ENCODE data around the gene PTPRN2.
A peak's percentile ranks its signal among the peaks of the same experiment; 100 is the strongest.

PTPRN2 gene

DNA sequence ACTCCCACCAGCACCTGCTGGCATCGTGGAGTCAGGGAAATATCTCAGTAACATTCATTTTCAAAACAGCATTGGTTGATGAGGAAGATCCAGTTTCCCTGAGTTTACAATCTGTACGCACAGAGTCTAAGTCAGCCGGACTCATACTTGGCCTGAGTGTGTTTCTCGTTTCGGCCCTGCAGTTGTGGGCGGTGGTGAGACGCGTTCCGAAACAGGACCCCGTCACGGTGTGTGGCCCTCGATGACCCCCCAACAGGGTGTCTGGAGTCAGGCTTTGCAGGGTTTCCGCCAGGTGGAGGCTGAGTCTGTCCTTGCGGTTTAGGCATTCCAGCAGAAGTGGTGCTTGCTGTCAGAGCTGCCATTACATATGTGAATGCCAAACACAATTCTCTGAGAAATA is 933.3 kb downstream of the PTPRN2 start:
- Mint-ChIP-seq H3K36me3 (ENCODE audit: low read depth) (no peaks in the 10 kb centered on the region), H3K9me3 (no peaks in the 10 kb centered on the region), H3K27ac (no peak overlapping the region), H3K4me3 (no peak overlapping the region), H3K27me3 (ENCODE audit: low read depth, poor library complexity) (peaks cover 3% of the 10 kb centered on the region), H3K4me1 (peaks cover 25% of the 10 kb centered on the region)
- TF ChIP-seq, protein P1, sequence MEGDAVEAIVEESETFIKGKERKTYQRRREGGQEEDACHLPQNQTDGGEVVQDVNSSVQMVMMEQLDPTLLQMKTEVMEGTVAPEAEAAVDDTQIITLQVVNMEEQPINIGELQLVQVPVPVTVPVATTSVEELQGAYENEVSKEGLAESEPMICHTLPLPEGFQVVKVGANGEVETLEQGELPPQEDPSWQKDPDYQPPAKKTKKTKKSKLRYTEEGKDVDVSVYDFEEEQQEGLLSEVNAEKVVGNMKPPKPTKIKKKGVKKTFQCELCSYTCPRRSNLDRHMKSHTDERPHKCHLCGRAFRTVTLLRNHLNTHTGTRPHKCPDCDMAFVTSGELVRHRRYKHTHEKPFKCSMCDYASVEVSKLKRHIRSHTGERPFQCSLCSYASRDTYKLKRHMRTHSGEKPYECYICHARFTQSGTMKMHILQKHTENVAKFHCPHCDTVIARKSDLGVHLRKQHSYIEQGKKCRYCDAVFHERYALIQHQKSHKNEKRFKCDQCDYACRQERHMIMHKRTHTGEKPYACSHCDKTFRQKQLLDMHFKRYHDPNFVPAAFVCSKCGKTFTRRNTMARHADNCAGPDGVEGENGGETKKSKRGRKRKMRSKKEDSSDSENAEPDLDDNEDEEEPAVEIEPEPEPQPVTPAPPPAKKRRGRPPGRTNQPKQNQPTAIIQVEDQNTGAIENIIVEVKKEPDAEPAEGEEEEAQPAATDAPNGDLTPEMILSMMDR (IDR thresholded peaks at IDR 0.05): no peak
- DNase-seq: no peak

- Mint-ChIP-seq H3K36me3 (ENCODE audit: low read depth) (no peaks in the 10 kb centered on the region), H3K27ac (no peak overlapping the region), H3K4me3 (no peak overlapping the region), H3K27me3 (ENCODE audit: low read depth, poor library complexity) (peaks cover 3% of the 10 kb centered on the region), H3K9me3 (no peaks in the 10 kb centered on the region), H3K4me1 (peaks cover 24% of the 10 kb centered on the region)
- DNase-seq: no peak
- TF ChIP-seq, protein P1 (IDR thresholded peaks at IDR 0.05): no peak
Observed at GRCh38 chr7:157653827-157654207, 933.8 kb downstream of the PTPRN2 start.

- TF ChIP-seq, protein P1 (IDR thresholded peaks at IDR 0.05): no peak
- H3K4me3 Mint-ChIP-seq: no peak overlapping the region
- H3K36me3 Mint-ChIP-seq (ENCODE audit: low read depth): no peaks in the 10 kb centered on the region
- no peak for DNase-seq
- peaks cover 19% of the 10 kb centered on the region for H3K4me1 Mint-ChIP-seq
- H3K27me3 Mint-ChIP-seq (ENCODE audit: low read depth, poor library complexity): peaks cover 3% of the 10 kb centered on the region
- H3K9me3 Mint-ChIP-seq: no peaks in the 10 kb centered on the region
- H3K27ac Mint-ChIP-seq: no peak overlapping the region
Observed at GRCh38 chr7:157652954-157653826, 934.4 kb downstream of the PTPRN2 start.

GRCh38 chr7:157652161-157652953 is 935.3 kb downstream of the PTPRN2 start:
- Mint-ChIP-seq H3K27me3 (ENCODE audit: low read depth, poor library complexity) (peaks cover 3% of the 10 kb centered on the region), H3K36me3 (ENCODE audit: low read depth) (no peaks in the 10 kb centered on the region), H3K9me3 (no peaks in the 10 kb centered on the region), H3K4me1 (peaks cover 19% of the 10 kb centered on the region), H3K27ac (no peak overlapping the region), H3K4me3 (no peak overlapping the region)
- no peak for DNase-seq
- TF ChIP-seq, protein P1 (IDR thresholded peaks at IDR 0.05): no peak

DNA sequence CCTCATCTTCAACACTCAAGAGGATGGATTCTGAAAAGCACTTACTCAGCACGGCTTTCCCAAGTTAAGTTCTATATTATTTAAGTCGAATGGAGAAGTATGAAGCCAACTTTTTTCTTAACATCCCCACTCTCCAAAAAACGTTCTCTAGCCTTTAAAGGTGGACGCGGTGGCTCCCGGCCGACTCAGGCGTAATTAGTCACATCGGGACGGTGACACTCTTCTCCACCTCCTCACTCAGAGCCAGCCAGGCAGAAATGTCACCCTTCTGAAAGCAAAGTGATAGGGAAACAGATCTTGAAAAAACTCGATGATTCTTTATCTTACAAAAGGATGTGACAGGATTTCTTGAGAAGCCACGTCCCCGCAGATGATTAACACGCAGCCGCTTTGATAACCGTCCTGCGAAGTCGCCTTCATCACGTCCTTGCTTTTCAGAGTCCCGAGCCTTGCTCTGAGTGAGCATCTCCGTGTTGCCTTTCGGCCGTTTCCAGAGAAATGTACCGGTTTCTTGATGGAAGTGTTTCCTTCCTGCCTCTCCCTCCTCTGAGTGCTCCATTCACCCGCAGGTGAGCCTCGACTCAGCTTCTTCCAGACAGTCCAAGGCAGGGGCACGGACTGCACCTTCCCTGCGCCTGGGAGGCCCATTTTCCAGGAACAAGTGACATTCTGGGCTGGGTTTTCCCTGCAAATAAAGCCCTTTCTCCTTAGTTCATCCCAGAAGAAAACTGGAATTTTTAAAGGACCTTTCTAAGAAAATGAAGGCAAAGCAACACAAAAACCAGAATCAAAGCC is 936.1 kb downstream of the PTPRN2 start:
- Mint-ChIP-seq H3K27ac (peak overlapping the region; percentile 40), H3K9me3 (no peaks in the 10 kb centered on the region), H3K4me3 (no peak overlapping the region), H3K36me3 (ENCODE audit: low read depth) (no peaks in the 10 kb centered on the region), H3K27me3 (ENCODE audit: low read depth, poor library complexity) (peaks cover 3% of the 10 kb centered on the region), H3K4me1 (peaks cover 19% of the 10 kb centered on the region)
- TF ChIP-seq, protein P1 (IDR thresholded peaks at IDR 0.05): no peak
- DNase-seq: no peak

Measured in nephron progenitor cell (in vitro differentiated cells).